GM21723 (cell line): ENCODE data around the gene MGAT4A.
"Not testable (repeated sequence)": the region's sequence is repeated elsewhere in the genome, so short reads cannot be mapped to it uniquely, and the experiment has no call there.

Experiments used
- ATAC-seq: cut with Tn5 transposase; IDR thresholded peaks from one replicate; pipeline ENCODE4 v1.9.1; 2021; ENCODE audit warnings: mild to moderate bottlenecking, moderate library complexity; ENCODE audit not compliant: unreplicated experiment

Gene MGAT4A

GRCh38 chr2:98730707-98731040 lies 258 bp downstream of the MGAT4A start:
- peak; percentile 56 for ATAC-seq

GRCh38 chr2:98730053-98730706 lies 752 bp downstream of the MGAT4A start:
- ATAC-seq: peak; percentile 14

- ATAC-seq: no peak
Measured at GRCh38 chr2:98729652-98730051, 1.3 kb downstream of the MGAT4A start.

GRCh38 chr2:98728088-98728718 lies 2.7 kb downstream of the MGAT4A start:
- ATAC-seq: not testable (repeated sequence)

GRCh38 chr2:98727369-98728087 lies 3.4 kb downstream of the MGAT4A start:
- ATAC-seq: no peak

GRCh38 chr2:98726735-98727368 lies 4.1 kb downstream of the MGAT4A start:
- no peak for ATAC-seq

- no peak for ATAC-seq
Measured at GRCh38 chr2:98726205-98726604, 4.7 kb downstream of the MGAT4A start.

GRCh38 chr2:98720286-98720685 lies 10.6 kb downstream of the MGAT4A start:
- ATAC-seq: no peak

GRCh38 chr2:98717621-98718020 lies 13.3 kb downstream of the MGAT4A start:
- no peak for ATAC-seq

- ATAC-seq: no peak
Measured at GRCh38 chr2:98716786-98717185, 14.1 kb downstream of the MGAT4A start.

GRCh38 chr2:98715812-98716451 lies 15.0 kb downstream of the MGAT4A start:
- no peak for ATAC-seq

- ATAC-seq: peak; percentile 89
Measured at GRCh38 chr2:98713332-98714015, 17.5 kb downstream of the MGAT4A start.

- ATAC-seq: no peak
Measured at GRCh38 chr2:98712145-98712544, 18.8 kb downstream of the MGAT4A start.

GRCh38 chr2:98711506-98711905 lies 19.4 kb downstream of the MGAT4A start:
- ATAC-seq: no peak

GRCh38 chr2:98710734-98711133 lies 20.2 kb downstream of the MGAT4A start:
- ATAC-seq: no peak

GRCh38 chr2:98709535-98709934 lies 21.4 kb downstream of the MGAT4A start:
- ATAC-seq: no peak

GRCh38 chr2:98708396-98709186 lies 22.3 kb downstream of the MGAT4A start:
- no peak for ATAC-seq

- no peak for ATAC-seq
Measured at GRCh38 chr2:98706591-98706990, 24.3 kb downstream of the MGAT4A start.

GRCh38 chr2:98705333-98705617 lies 25.7 kb downstream of the MGAT4A start:
- ATAC-seq: no peak
